Liver (tissue), 9 donors: ENCODE data around the gene CAB39. TPM values are rescaled to one million over a fixed set of nuclear protein-coding genes. Genes with fewer than 3 reads are reported as not detected.

Experiments
- DNase-seq: peaks from one replicate; pipeline ENCODE4 v3.0.0-alpha.2; 2017; ENCODE audit warnings: low spot score
- H3K27ac ChIP-seq, 2 donors: one replicate each; pipeline ENCODE4 v1.7.0; 2013; ENCODE audit warnings: inconsistent platforms in 2 of 2, low read length in 2 of 2, control low read depth in 1 of 2, low read depth in 1 of 2, mild to moderate bottlenecking in 1 of 2
- H3K27me3 ChIP-seq, 4 donors: one replicate each; pipeline versions ENCODE4 v1.6.1 to v1.7.0; 2013; ENCODE audit warnings: low read length in 3 of 4, inconsistent platforms in 1 of 4, mild to moderate bottlenecking in 1 of 4, moderate library complexity in 1 of 4; ENCODE audit not compliant: control insufficient read depth in 4 of 4, insufficient read depth in 4 of 4
- H3K36me3 ChIP-seq, 4 donors: one replicate each; pipeline versions ENCODE4 v1.6.1 to v1.7.0; 2013; ENCODE audit warnings: low read length in 3 of 4, mild to moderate bottlenecking in 3 of 4, low read depth in 1 of 4, moderate library complexity in 1 of 4; ENCODE audit not compliant: control insufficient read depth in 4 of 4, insufficient read depth in 3 of 4
- H3K4me1 ChIP-seq, 4 donors: one replicate each; pipeline versions ENCODE4 v1.6.1 to v1.7.0; 2013; ENCODE audit warnings: low read length in 3 of 4, mild to moderate bottlenecking in 3 of 4, moderate library complexity in 1 of 4; ENCODE audit not compliant: control insufficient read depth in 4 of 4, insufficient read depth in 4 of 4
- H3K4me3 ChIP-seq, 3 donors: one replicate each; pipeline versions ENCODE4 v1.6.1 to v1.7.0; 2013; ENCODE audit warnings: low read length in 3 of 3, control low read depth in 1 of 3, low read depth in 1 of 3, mild to moderate bottlenecking in 1 of 3
- H3K9ac ChIP-seq, 2 donors: one replicate each; pipeline ENCODE4 v1.7.0; 2013; ENCODE audit warnings: low read length in 2 of 2, mild to moderate bottlenecking in 2 of 2, moderate library complexity in 2 of 2, control low read depth in 1 of 2, low read depth in 1 of 2
- H3K9me3 ChIP-seq, 4 donors: one replicate each; pipeline versions ENCODE4 v1.6.1 to v1.7.0; 2013; ENCODE audit warnings: low read length in 3 of 4; ENCODE audit not compliant: control insufficient read depth in 4 of 4
- ATF3 ChIP-seq: IDR thresholded peaks from 2 replicates; pipeline ENCODE4 v1.6.1; 2016; ENCODE audit warnings: antibody characterized with exemption
- CTCF ChIP-seq: fragments of 150-350 bp; IDR thresholded peaks from 2 replicates; pipeline ENCODE4 v1.5.1; 2017; ENCODE audit warnings: improper control_type of control experiment, low read depth, low read length; ENCODE audit not compliant: missing input control
- EGR1 ChIP-seq, 2 donors: IDR thresholded peaks; 2 replicates each; pipeline ENCODE4 v1.6.1; 2016 to 2018; ENCODE audit warnings: antibody characterized with exemption in 2 of 2, low read depth in 2 of 2
- FOXA1 ChIP-seq: IDR thresholded peaks from 2 replicates; pipeline ENCODE4 v1.6.1; 2016; ENCODE audit warnings: antibody characterized with exemption
- FOXA2 ChIP-seq: IDR thresholded peaks from 2 replicates; pipeline ENCODE4 v1.6.1; 2016; ENCODE audit warnings: antibody characterized with exemption
- HNF4G ChIP-seq: IDR thresholded peaks from 2 replicates; pipeline ENCODE4 v1.6.1; 2016; ENCODE audit warnings: antibody characterized with exemption
- JUND ChIP-seq, 2 donors: IDR thresholded peaks; 2 replicates each; pipeline ENCODE4 v1.6.1; 2016; ENCODE audit warnings: antibody characterized with exemption in 2 of 2
- MAX ChIP-seq: IDR thresholded peaks from 2 replicates; pipeline ENCODE4 v1.6.1; 2016; ENCODE audit warnings: antibody characterized with exemption
- NR2F2 ChIP-seq: IDR thresholded peaks from 2 replicates; pipeline ENCODE4 v1.6.1; 2016; ENCODE audit warnings: antibody characterized with exemption
- RAD21 ChIP-seq, 2 donors: IDR thresholded peaks; 2 replicates each; pipeline ENCODE4 v1.6.1; 2016; ENCODE audit warnings: antibody characterized with exemption in 2 of 2, mild to moderate bottlenecking in 2 of 2
- RXRA ChIP-seq, 2 donors: IDR thresholded peaks; 2 replicates each; pipeline ENCODE4 v1.6.1; 2017 to 2018; ENCODE audit warnings: antibody characterized with exemption in 2 of 2, mild to moderate bottlenecking in 1 of 2
- SP1 ChIP-seq: IDR thresholded peaks from 2 replicates; pipeline ENCODE4 v1.6.1; 2018; ENCODE audit warnings: antibody characterized with exemption, mild to moderate bottlenecking
- TAF1 ChIP-seq: conservative IDR thresholded peaks from 2 replicates; pipeline ENCODE4 v1.6.1; 2016; ENCODE audit warnings: antibody characterized with exemption, mild to moderate bottlenecking
- YY1 ChIP-seq: IDR thresholded peaks from 2 replicates; pipeline ENCODE4 v1.6.1; 2016; ENCODE audit warnings: antibody characterized with exemption, mild to moderate bottlenecking
- WGBS: extraction: QIAGEN DNeasy Blood & Tissue Kit; methylation state at CpG from one replicate; pipeline ENCODE4 v1.1.7; 2013; 5-methylcytosine and 5-hydroxymethylcytosine counted together
- polyA plus RNA-seq, 2 donors: library from polyadenylated mRNA; stranded (reverse) in 1 of 2; unstranded in 1 of 2; fragments of 200-250 nt in 1 of 2; fragments of >200 nt in 1 of 2; fragmentation: Nextera tagmentation in 1 of 2; extraction: Ambion mirVana in 1 of 2; gene quantifications; one replicate each; pipeline versions ENCODE4 v1.2.1 to v1.2.3, GENCODE V29; 2013 to 2015
- total RNA-seq, 2 donors: library from RNA; depleted of rRNA; stranded (reverse); fragments of >200 nt; gene quantifications; one replicate each; pipeline ENCODE4 v1.2.3, GENCODE V29; 2014
- donor health status: healthy.
- donor health status: healthy.
- donor health status: healthy.
- donor health status: healthy.
- donor health status: healthy.

The CAB39 gene
- total and polyA plus RNA-seq, 4 donors, result 9.2 to 39.8 (median 26.5) TPM

- TF ChIP-seq RXRA (IDR thresholded peaks at IDR 0.05) (no peak), TAF1 (no peak), EGR1 (IDR thresholded peaks at IDR 0.05; ENCODE audit: low read depth in 2 of 2) (no peak), MAX (no peak), SP1 (no peak), HNF4G (no peak), YY1 (no peak), FOXA2 (no peak), NR2F2 (no peak)
Observed at GRCh38 chr2:230688490-230688889, 24.2 kb upstream of the CAB39 start (continued).

GRCh38 chr2:230690439-230690838 is 22.2 kb upstream of the CAB39 start:
- no peaks in the 10 kb centered on the region for H3K4me1 ChIP-seq
- H3K4me3 ChIP-seq, result no peak overlapping the region
- no peak for DNase-seq
- no peak overlapping the region for H3K27ac ChIP-seq
- H3K9ac ChIP-seq, result no peak overlapping the region
- no peaks in the 10 kb centered on the region for H3K36me3 ChIP-seq
- WGBS, result 84% methylated on average over 9 of the region's 9 CpGs
- no peaks in the 10 kb centered on the region for H3K27me3 ChIP-seq
- H3K9me3 ChIP-seq, result no peaks in the 10 kb centered on the region
- TF ChIP-seq HNF4G, result no peak
- TF ChIP-seq TAF1, result no peak
- TF ChIP-seq FOXA1, result no peak
- TF ChIP-seq NR2F2, result no peak
- TF ChIP-seq RXRA (IDR thresholded peaks at IDR 0.05), result no peak
- no peak for TF ChIP-seq EGR1 (IDR thresholded peaks at IDR 0.05; ENCODE audit: low read depth in 2 of 2)

DNA sequence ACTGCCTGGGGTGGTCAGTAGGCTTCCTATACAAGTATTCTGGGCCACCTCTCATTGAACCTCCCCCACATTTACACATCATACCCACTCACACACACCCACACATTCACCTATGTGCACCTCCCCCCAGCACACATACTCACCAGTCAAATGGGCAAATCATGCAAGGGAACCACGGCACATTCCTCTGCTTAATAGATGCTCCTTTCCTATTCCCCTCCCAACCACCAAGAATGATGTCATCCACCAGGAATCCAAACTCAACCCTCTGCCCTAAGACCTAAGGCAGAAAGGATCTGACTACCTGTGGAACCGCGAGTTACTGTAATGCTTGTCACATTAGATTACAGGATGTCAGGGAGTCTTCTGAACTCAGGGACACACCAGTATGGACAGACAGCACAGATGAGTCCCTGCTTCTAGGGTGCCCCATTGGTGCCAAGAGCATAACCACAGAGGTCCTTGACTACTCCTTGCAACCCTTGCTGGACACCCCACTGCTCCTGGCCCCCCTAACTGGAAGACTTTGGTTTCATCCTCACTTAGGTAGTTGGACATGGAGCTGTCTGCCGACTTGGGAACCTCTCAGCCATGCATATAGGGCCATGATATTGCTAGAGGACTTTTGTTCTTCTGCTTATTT is 21.5 kb upstream of the CAB39 start:
- Histone ChIP-seq H3K36me3 (no peaks in the 10 kb centered on the region), H3K27ac (no peak overlapping the region), H3K9me3 (no peaks in the 10 kb centered on the region), H3K27me3 (no peaks in the 10 kb centered on the region), H3K4me3 (no peak overlapping the region), H3K9ac (no peak overlapping the region), H3K4me1 (no peaks in the 10 kb centered on the region)
- no peak for DNase-seq
- no peak for TF ChIP-seq TAF1
- no peak for TF ChIP-seq CTCF
- TF ChIP-seq HNF4G, result no peak
- no peak for TF ChIP-seq SP1
- TF ChIP-seq FOXA1, result no peak
- no peak for TF ChIP-seq RXRA (IDR thresholded peaks at IDR 0.05)
- TF ChIP-seq RAD21 (IDR thresholded peaks at IDR 0.05), result no peak
- no peak for TF ChIP-seq ATF3
- no peak for TF ChIP-seq FOXA2
- no peak for TF ChIP-seq JUND (IDR thresholded peaks at IDR 0.05)
- WGBS, result 81% methylated on average over 4 of the region's 4 CpGs

DNA sequence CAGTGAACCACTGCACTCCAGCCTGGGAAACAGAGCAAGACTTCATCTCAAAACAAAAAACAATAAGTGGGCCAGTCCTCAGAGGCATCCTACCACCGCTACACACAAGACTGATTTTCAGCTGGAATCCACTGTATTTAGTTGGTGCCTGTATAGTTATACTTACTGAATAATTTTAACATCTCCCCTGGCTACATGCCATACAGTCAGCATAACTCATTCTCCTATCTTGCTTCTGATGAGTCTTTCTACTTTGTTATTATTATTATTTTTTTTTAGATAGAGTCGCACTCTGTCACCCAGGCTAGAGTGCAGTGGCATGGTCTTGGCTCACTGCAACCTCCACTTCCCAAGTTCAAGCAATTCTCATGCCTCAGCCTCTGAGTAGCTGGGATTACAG is 19.9 kb upstream of the CAB39 start:
- Histone ChIP-seq H3K27ac (no peak overlapping the region), H3K4me3 (no peak overlapping the region), H3K9ac (no peak overlapping the region), H3K36me3 (no peaks in the 10 kb centered on the region), H3K27me3 (no peaks in the 10 kb centered on the region), H3K9me3 (no peaks in the 10 kb centered on the region), H3K4me1 (no peaks in the 10 kb centered on the region)
- DNase-seq, result no peak
- 94% methylated on average over 2 of the region's 2 CpGs for WGBS
- no peak for TF ChIP-seq SP1
